Nephron (organoid): Measurements from ENCODE around the gene KLK1.
A peak's percentile ranks its signal among the peaks of the same experiment; 100 is the strongest.

ENCODE experiments used
- H3K27ac Mint-ChIP-seq, 3 experiments: 2 replicates each; pipeline ENCODE4 v1.8.0; 2020; ENCODE audit warnings: mixed read lengths in 3 of 3, mild to moderate bottlenecking in 2 of 3, moderate library complexity in 1 of 3
- H3K27me3 Mint-ChIP-seq: 2 replicates; pipeline ENCODE4 v1.8.0; 2021; ENCODE audit warnings: low read depth, mild to moderate bottlenecking, moderate library complexity, mixed read lengths
- H3K36me3 Mint-ChIP-seq: 2 replicates; pipeline ENCODE4 v1.8.0; 2020; ENCODE audit warnings: low read depth, mixed read lengths
- H3K4me1 Mint-ChIP-seq: 2 replicates; pipeline ENCODE4 v1.8.0; 2020; ENCODE audit warnings: mixed read lengths
- H3K4me3 Mint-ChIP-seq, 3 experiments: 2 replicates each; pipeline ENCODE4 v1.8.0; 2020; ENCODE audit warnings: mild to moderate bottlenecking in 3 of 3, mixed read lengths in 3 of 3, moderate library complexity in 2 of 3
- H3K9me3 Mint-ChIP-seq: 2 replicates; pipeline ENCODE4 v1.8.0; 2020; ENCODE audit warnings: mixed read lengths
- CTCF ChIP-seq, 3 experiments: fragments of 200-600 bp; sonication (generic); IDR thresholded peaks; one replicate each; pipeline ENCODE4 v1.5.0; 2021; ENCODE audit warnings: antibody characterized with exemption in 3 of 3; ENCODE audit not compliant: unreplicated experiment in 3 of 3

The KLK1 gene

GRCh38 chr19:50839712-50840655 is 16.4 kb upstream of the KLK1 start:
- TF ChIP-seq CTCF (IDR thresholded peaks at IDR 0.05; ENCODE audit: unreplicated experiment in 3 of 3) = no peak
- Mint-ChIP-seq H3K27ac (no peak overlapping the region), H3K36me3 (no peaks in the 10 kb centered on the region), H3K4me3 (no peak overlapping the region), H3K4me1 (no peaks in the 10 kb centered on the region), H3K27me3 (peaks cover 69% of the 10 kb centered on the region), H3K9me3 (peaks cover 21% of the 10 kb centered on the region)

GRCh38 chr19:50838239-50838638 is 14.7 kb upstream of the KLK1 start:
- Mint-ChIP-seq H3K9me3 (peaks cover 9% of the 10 kb centered on the region), H3K27me3 (peaks cover 62% of the 10 kb centered on the region), H3K4me3 (peak overlapping the region; percentile 36 to 69 (median 56)), H3K27ac (no peak overlapping the region), H3K36me3 (no peaks in the 10 kb centered on the region), H3K4me1 (no peaks in the 10 kb centered on the region)
- TF ChIP-seq CTCF (IDR thresholded peaks at IDR 0.05; ENCODE audit: unreplicated experiment in 3 of 3) = no peak

GRCh38 chr19:50837300-50837699 is 13.7 kb upstream of the KLK1 start:
- peaks cover 7% of the 10 kb centered on the region for H3K9me3 Mint-ChIP-seq
- H3K4me3 Mint-ChIP-seq = peak overlapping the region; percentile 85 to 90 (median 88)
- H3K36me3 Mint-ChIP-seq = no peaks in the 10 kb centered on the region
- TF ChIP-seq CTCF (IDR thresholded peaks at IDR 0.05; ENCODE audit: unreplicated experiment in 3 of 3) = no peak
- no peaks in the 10 kb centered on the region for H3K4me1 Mint-ChIP-seq
- H3K27ac Mint-ChIP-seq = no peak overlapping the region
- peaks cover 62% of the 10 kb centered on the region for H3K27me3 Mint-ChIP-seq

GRCh38 chr19:50836543-50837195 is 13.1 kb upstream of the KLK1 start:
- Mint-ChIP-seq H3K4me3 (peak overlapping the region; percentile 85 to 90 (median 88)), H3K4me1 (no peaks in the 10 kb centered on the region), H3K9me3 (peaks cover 3% of the 10 kb centered on the region), H3K27me3 (peaks cover 58% of the 10 kb centered on the region), H3K36me3 (no peaks in the 10 kb centered on the region), H3K27ac (peak overlapping the region in 1 of 3 experiments; percentile 63)
- TF ChIP-seq CTCF (IDR thresholded peaks at IDR 0.05; ENCODE audit: unreplicated experiment in 3 of 3) = no peak

- Mint-ChIP-seq H3K36me3 (no peaks in the 10 kb centered on the region), H3K4me1 (no peaks in the 10 kb centered on the region), H3K27ac (peak overlapping the region in 1 of 3 experiments; percentile 63), H3K4me3 (peak overlapping the region; percentile 85 to 90 (median 88)), H3K9me3 (no peaks in the 10 kb centered on the region), H3K27me3 (peaks cover 51% of the 10 kb centered on the region)
- TF ChIP-seq CTCF (IDR thresholded peaks at IDR 0.05; ENCODE audit: unreplicated experiment in 3 of 3) = no peak
Observed at GRCh38 chr19:50835785-50836542, 12.4 kb upstream of the KLK1 start.
